ENCODE measurements around the gene BMAL1. TPM values are rescaled to one million over a fixed set of nuclear protein-coding genes. Genes with fewer than 3 reads are reported as not detected.
A peak's percentile ranks its signal among the peaks of the same experiment; 100 is the strongest.

BMAL1 gene
- total RNA-seq, 1 donor from 2014 or later: 18.8 TPM

DNA sequence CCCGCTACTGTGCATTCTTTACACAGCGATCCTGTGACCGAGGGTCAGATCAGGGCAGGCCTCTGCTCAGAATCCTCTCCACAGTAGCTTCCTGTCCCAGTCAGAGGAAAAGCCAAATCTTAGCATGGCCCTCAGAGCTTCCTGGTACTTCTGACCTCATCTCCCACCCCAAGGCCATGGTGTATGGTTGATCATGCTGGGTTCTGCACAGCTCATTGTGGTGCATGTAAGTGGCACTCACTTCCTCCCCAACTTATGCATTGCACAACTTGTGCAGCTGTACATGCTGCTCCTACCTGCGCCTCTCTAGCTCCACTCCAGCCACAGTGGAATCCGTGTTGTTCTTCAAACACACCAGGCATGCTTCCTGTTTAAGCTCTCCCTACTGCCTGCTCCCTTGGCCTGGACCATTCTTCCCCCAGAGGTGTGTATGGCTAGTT is 20.3 kb downstream of the BMAL1 start:
- no peaks in the 10 kb centered on the region for H3K36me3 ChIP-seq (ENCODE audit: control insufficient read depth in 3 of 3, insufficient read depth in 3 of 3, low read length in 3 of 3)
- no peaks in the 10 kb centered on the region for H3K27me3 ChIP-seq (ENCODE audit: control insufficient read depth in 3 of 3, insufficient read depth in 3 of 3, low read length in 3 of 3)
- H3K9ac ChIP-seq (ENCODE audit: low read depth in 1 of 3, low read length in 3 of 3): peak overlapping the region in 1 of 3 donors; percentile 50
- peaks cover 34 to 84% (median 64%) of the 10 kb centered on the region in 3 donors for H3K4me1 ChIP-seq (ENCODE audit: control insufficient read depth in 3 of 3, insufficient read depth in 3 of 3, low read length in 3 of 3)
- H3K27ac ChIP-seq (ENCODE audit: low read depth, low read length): no peak overlapping the region
- peak overlapping the region in 1 of 3 donors; percentile 22 for H3K4me3 ChIP-seq (ENCODE audit: low read length in 3 of 3)
- no peaks in the 10 kb centered on the region for H3K9me3 ChIP-seq (ENCODE audit: control insufficient read depth in 3 of 3, low read length in 3 of 3)

DNA sequence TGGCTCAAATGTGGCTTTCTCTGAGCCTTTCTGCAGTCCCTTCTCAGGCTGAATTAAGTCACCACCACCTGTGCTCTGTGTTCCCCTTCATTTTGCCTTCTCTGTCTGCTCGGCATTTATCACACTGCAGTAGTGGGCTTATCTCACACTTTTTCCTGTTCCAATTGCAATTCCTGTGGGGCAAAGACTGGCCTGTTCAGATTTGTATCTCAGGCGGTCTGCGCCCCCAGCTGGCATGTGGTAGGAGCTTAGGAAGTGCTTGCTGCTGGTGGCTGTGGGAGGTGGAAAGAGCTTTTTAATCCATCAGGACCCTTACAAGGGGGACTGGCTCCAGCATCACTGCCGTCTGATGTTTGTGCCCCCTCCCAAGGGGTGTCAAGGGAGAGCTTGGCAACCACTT is 21.2 kb downstream of the BMAL1 start:
- H3K4me3 ChIP-seq (ENCODE audit: low read length in 3 of 3): no peak overlapping the region
- no peaks in the 10 kb centered on the region for H3K36me3 ChIP-seq (ENCODE audit: control insufficient read depth in 3 of 3, insufficient read depth in 3 of 3, low read length in 3 of 3)
- no peak overlapping the region for H3K27ac ChIP-seq (ENCODE audit: low read depth, low read length)
- no peaks in the 10 kb centered on the region for H3K9me3 ChIP-seq (ENCODE audit: control insufficient read depth in 3 of 3, low read length in 3 of 3)
- H3K27me3 ChIP-seq (ENCODE audit: control insufficient read depth in 3 of 3, insufficient read depth in 3 of 3, low read length in 3 of 3): no peaks in the 10 kb centered on the region
- H3K4me1 ChIP-seq (ENCODE audit: control insufficient read depth in 3 of 3, insufficient read depth in 3 of 3, low read length in 3 of 3): peaks cover 34 to 80% (median 64%) of the 10 kb centered on the region in 3 donors
- H3K9ac ChIP-seq (ENCODE audit: low read depth in 1 of 3, low read length in 3 of 3): no peak overlapping the region

DNA sequence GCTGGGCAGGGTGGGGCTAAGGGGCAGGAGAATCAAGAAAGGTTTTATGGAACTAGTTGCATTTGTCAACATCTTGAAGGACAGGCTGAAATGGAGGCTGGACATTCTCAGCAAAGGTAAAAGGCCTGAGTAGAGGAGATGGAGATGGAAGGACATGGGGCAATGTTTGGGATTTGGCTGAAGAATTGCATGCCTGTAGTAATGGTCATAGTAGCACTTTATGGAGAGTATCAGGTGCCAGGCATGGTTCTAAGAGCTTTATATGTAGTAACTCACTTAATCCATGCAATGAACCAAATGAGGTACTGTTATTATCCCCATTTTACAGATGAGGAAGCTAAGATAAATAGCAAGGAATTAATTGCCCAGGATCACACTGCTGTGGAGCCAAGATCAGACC is 23.9 kb downstream of the BMAL1 start:
- H3K27me3 ChIP-seq (ENCODE audit: control insufficient read depth in 3 of 3, insufficient read depth in 3 of 3, low read length in 3 of 3): no peaks in the 10 kb centered on the region
- H3K4me1 ChIP-seq (ENCODE audit: control insufficient read depth in 3 of 3, insufficient read depth in 3 of 3, low read length in 3 of 3): peaks cover 52 to 86% (median 66%) of the 10 kb centered on the region in 3 donors
- H3K36me3 ChIP-seq (ENCODE audit: control insufficient read depth in 3 of 3, insufficient read depth in 3 of 3, low read length in 3 of 3): no peaks in the 10 kb centered on the region
- no peak overlapping the region for H3K27ac ChIP-seq (ENCODE audit: low read depth, low read length)
- no peaks in the 10 kb centered on the region for H3K9me3 ChIP-seq (ENCODE audit: control insufficient read depth in 3 of 3, low read length in 3 of 3)
- no peak overlapping the region for H3K9ac ChIP-seq (ENCODE audit: low read depth in 1 of 3, low read length in 3 of 3)
- no peak overlapping the region for H3K4me3 ChIP-seq (ENCODE audit: low read length in 3 of 3)

DNA sequence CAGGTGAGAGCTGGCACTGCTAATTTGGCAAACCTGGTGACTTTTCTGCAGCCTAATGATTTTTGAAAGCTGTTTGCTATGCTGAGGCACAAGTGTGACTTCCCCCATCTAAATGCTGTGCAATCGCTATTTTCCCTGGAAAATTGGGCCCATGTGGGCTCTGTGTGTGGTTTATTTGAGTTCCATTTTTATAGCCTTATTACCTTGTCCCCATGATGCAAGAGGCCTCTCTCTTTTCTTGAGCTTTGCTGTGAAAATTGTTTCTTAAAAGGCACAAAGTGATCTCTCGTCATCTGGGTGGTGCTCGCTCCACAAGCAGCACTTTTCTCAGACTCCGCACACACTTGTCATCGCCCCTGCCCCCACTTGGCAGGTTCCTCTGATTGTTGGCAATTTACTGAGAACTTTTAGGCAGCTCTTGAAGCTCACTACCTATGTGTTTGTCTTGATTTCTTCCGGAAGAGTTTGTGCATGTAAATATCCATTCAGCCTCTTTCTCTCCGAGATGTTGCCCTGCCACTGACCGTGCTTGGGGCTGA is 24.9 kb downstream of the BMAL1 start:
- no peaks in the 10 kb centered on the region for H3K27me3 ChIP-seq (ENCODE audit: control insufficient read depth in 3 of 3, insufficient read depth in 3 of 3, low read length in 3 of 3)
- no peaks in the 10 kb centered on the region for H3K36me3 ChIP-seq (ENCODE audit: control insufficient read depth in 3 of 3, insufficient read depth in 3 of 3, low read length in 3 of 3)
- no peak overlapping the region for H3K9ac ChIP-seq (ENCODE audit: low read depth in 1 of 3, low read length in 3 of 3)
- H3K4me3 ChIP-seq (ENCODE audit: low read length in 3 of 3): no peak overlapping the region
- H3K9me3 ChIP-seq (ENCODE audit: control insufficient read depth in 3 of 3, low read length in 3 of 3): no peaks in the 10 kb centered on the region
- H3K27ac ChIP-seq (ENCODE audit: low read depth, low read length): no peak overlapping the region
- H3K4me1 ChIP-seq (ENCODE audit: control insufficient read depth in 3 of 3, insufficient read depth in 3 of 3, low read length in 3 of 3): peaks cover 55 to 88% (median 66%) of the 10 kb centered on the region in 3 donors

DNA sequence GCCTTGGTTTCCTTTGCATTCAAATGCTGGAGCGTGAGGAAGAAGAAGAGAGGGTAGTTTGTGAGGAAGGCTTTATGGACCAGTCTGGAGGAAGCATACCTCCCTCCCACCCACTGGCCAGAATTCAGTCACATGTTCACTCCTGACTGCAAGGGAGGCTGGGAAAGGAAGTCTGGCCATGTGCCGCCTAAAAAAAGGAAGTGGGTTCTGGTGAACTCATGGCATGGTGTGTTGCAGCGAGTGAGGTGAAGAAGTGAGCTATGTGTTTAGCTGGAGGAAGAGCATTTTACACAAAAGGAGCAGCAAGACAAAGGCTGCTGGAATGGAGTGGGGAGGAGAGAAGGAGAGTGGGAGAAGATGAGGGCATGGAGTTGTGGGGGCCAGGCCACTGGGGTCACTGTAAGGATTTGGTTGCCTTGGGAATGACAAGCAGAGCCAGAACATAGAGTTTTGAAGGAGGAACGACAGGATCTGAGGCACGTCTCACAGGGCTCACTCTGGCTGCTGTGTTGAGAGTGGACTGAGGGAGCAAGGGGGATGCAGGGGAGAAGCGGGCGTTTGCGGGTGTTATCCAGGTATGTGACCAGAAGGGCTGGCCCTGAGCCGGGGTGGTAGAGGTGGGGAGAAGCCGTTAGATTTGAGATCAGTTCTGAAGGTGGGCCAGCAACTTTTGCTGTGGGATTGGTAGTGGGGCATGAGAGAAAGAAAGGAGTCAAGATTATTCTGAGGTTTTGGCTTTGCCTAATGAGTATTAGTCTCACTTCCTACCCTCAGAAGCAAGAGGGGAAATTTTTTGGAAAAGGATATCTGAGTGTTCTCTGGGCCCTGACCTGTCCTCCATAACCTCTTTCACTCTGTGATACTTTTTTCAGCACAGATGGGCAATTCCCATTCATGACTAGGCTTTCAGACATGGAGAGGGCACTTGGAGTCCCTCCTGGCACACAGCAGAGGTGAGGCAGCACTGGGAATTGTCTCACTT is 26.4 kb downstream of the BMAL1 start:
- Histone ChIP-seq H3K9me3 (ENCODE audit: control insufficient read depth in 3 of 3, low read length in 3 of 3) (no peaks in the 10 kb centered on the region), H3K27me3 (ENCODE audit: control insufficient read depth in 3 of 3, insufficient read depth in 3 of 3, low read length in 3 of 3) (no peaks in the 10 kb centered on the region), H3K9ac (ENCODE audit: low read depth in 1 of 3, low read length in 3 of 3) (peak overlapping the region in 2 of 3 donors; percentile 18 to 55), H3K4me1 (ENCODE audit: control insufficient read depth in 3 of 3, insufficient read depth in 3 of 3, low read length in 3 of 3) (peaks cover 47 to 86% (median 60%) of the 10 kb centered on the region in 3 donors), H3K36me3 (ENCODE audit: control insufficient read depth in 3 of 3, insufficient read depth in 3 of 3, low read length in 3 of 3) (no peaks in the 10 kb centered on the region), H3K4me3 (ENCODE audit: low read length in 3 of 3) (peak overlapping the region in 2 of 3 donors; percentile 15 to 55), H3K27ac (ENCODE audit: low read depth, low read length) (peak overlapping the region; percentile 92)

DNA sequence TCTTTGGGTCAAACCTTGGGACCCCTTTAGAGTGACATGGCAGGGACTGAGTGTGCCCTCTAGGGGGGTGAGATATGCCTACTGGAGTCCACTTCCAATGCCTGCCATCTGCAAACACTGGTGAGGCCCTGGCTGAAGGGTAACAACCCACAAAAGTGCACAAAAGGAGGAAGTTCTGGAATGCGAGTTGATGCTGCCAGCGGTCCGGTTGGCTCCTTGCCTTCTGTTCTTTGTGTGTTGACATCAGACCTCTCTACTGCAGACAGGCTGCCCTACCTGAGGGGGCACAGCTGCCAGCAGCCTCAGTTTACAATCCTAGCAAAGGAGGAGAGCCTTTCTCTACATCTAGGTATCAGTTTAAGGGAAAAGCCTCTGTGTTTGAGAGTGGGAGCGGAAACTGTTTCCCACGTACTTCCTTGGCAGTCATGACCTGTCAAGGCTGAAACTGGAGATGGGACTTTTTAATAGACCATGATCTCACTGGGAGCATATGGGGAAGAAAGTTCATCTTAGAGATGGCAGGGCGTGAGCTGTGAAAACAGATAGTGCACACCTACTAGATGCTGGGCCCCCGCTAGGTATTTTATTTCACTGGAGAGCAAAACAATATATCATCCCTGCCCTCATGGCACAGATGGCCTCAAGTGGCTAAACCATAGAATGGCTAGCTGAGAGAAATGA is 27.2 kb downstream of the BMAL1 start:
- Histone ChIP-seq H3K27me3 (ENCODE audit: control insufficient read depth in 3 of 3, insufficient read depth in 3 of 3, low read length in 3 of 3) (no peaks in the 10 kb centered on the region), H3K9me3 (ENCODE audit: control insufficient read depth in 3 of 3, low read length in 3 of 3) (no peaks in the 10 kb centered on the region), H3K27ac (ENCODE audit: low read depth, low read length) (peak overlapping the region; percentile 92), H3K4me3 (ENCODE audit: low read length in 3 of 3) (peak overlapping the region in 2 of 3 donors; percentile 15 to 55), H3K36me3 (ENCODE audit: control insufficient read depth in 3 of 3, insufficient read depth in 3 of 3, low read length in 3 of 3) (no peaks in the 10 kb centered on the region), H3K9ac (ENCODE audit: low read depth in 1 of 3, low read length in 3 of 3) (peak overlapping the region; percentile 52 to 68 (median 55)), H3K4me1 (ENCODE audit: control insufficient read depth in 3 of 3, insufficient read depth in 3 of 3, low read length in 3 of 3) (peaks cover 44 to 81% (median 54%) of the 10 kb centered on the region in 3 donors)

DNA sequence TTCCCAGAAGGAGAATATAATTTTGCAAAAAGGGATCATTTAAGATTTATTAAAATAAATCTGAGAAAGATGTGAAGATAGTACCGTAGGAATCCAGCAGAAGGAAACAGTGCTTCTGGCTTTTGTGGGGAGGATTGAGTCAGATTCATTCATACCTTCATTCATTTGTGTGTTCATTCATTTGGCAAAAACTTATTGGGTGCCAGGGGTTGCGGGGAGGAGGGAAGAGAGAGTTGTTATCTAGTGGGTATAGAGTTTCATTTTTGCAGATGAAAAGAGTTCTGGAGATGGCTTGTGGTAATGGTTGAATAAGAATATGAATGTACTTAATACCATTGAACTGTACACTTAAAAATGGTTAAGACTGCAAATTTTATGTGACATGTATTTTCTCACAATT is 31.1 kb downstream of the BMAL1 start:
- peaks cover 48 to 77% (median 48%) of the 10 kb centered on the region in 3 donors for H3K4me1 ChIP-seq (ENCODE audit: control insufficient read depth in 3 of 3, insufficient read depth in 3 of 3, low read length in 3 of 3)
- H3K27ac ChIP-seq (ENCODE audit: low read depth, low read length): no peak overlapping the region
- H3K27me3 ChIP-seq (ENCODE audit: control insufficient read depth in 3 of 3, insufficient read depth in 3 of 3, low read length in 3 of 3): no peaks in the 10 kb centered on the region
- H3K9me3 ChIP-seq (ENCODE audit: control insufficient read depth in 3 of 3, low read length in 3 of 3): no peaks in the 10 kb centered on the region
- H3K4me3 ChIP-seq (ENCODE audit: low read length in 3 of 3): no peak overlapping the region
- H3K36me3 ChIP-seq (ENCODE audit: control insufficient read depth in 3 of 3, insufficient read depth in 3 of 3, low read length in 3 of 3): peaks cover 0 to 5% (median 1%) of the 10 kb centered on the region in 3 donors
- no peak overlapping the region for H3K9ac ChIP-seq (ENCODE audit: low read depth in 1 of 3, low read length in 3 of 3)

DNA sequence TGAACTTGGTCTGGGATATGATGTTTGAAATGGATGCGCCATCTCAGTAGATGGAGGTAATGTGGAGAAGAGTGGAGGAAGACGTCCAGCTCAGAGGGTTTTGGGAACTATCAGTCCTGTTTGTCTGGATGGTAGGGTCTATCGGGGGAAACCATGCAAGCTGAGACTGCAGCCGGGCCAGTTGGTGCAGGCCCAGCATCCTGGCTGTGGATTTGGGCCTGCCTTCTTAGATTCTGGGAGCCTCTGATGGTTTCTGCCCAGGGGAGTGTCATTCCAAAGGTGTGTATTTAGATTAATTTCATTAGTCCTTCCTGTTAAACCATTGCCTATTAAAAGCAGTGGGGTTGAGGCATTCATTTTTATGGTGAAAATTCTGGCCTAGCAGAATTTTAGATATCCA is 31.6 kb downstream of the BMAL1 start:
- peaks cover 50 to 76% (median 53%) of the 10 kb centered on the region in 3 donors for H3K4me1 ChIP-seq (ENCODE audit: control insufficient read depth in 3 of 3, insufficient read depth in 3 of 3, low read length in 3 of 3)
- no peak overlapping the region for H3K27ac ChIP-seq (ENCODE audit: low read depth, low read length)
- H3K9ac ChIP-seq (ENCODE audit: low read depth in 1 of 3, low read length in 3 of 3): no peak overlapping the region
- H3K4me3 ChIP-seq (ENCODE audit: low read length in 3 of 3): no peak overlapping the region
- H3K27me3 ChIP-seq (ENCODE audit: control insufficient read depth in 3 of 3, insufficient read depth in 3 of 3, low read length in 3 of 3): no peaks in the 10 kb centered on the region
- peaks cover 0 to 5% (median 1%) of the 10 kb centered on the region in 3 donors for H3K36me3 ChIP-seq (ENCODE audit: control insufficient read depth in 3 of 3, insufficient read depth in 3 of 3, low read length in 3 of 3)
- H3K9me3 ChIP-seq (ENCODE audit: control insufficient read depth in 3 of 3, low read length in 3 of 3): no peaks in the 10 kb centered on the region

DNA sequence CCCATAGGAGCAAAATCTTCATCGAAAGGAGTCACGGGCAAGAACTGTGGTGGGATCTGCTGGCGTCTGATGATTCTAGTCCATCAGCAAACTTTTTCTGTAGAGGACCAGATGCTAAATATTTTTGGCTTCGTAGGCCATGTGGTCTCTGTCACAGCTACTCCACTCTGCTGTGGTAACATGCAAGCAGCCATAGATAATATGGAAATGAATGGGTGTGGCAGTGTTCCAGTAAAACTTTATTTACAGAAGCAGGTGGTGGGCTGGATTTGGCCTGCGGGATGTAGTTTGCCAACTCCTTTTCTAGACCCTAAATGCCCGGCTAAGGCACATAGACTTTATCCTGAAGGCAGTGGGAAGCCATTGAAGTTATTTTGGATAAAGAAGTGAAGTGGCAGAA is 32.9 kb downstream of the BMAL1 start:
- H3K36me3 ChIP-seq (ENCODE audit: control insufficient read depth in 3 of 3, insufficient read depth in 3 of 3, low read length in 3 of 3): peaks cover 0 to 5% (median 1%) of the 10 kb centered on the region in 3 donors
- no peak overlapping the region for H3K9ac ChIP-seq (ENCODE audit: low read depth in 1 of 3, low read length in 3 of 3)
- no peaks in the 10 kb centered on the region for H3K9me3 ChIP-seq (ENCODE audit: control insufficient read depth in 3 of 3, low read length in 3 of 3)
- H3K4me1 ChIP-seq (ENCODE audit: control insufficient read depth in 3 of 3, insufficient read depth in 3 of 3, low read length in 3 of 3): peaks cover 48 to 79% (median 52%) of the 10 kb centered on the region in 3 donors
- H3K27ac ChIP-seq (ENCODE audit: low read depth, low read length): no peak overlapping the region
- H3K4me3 ChIP-seq (ENCODE audit: low read length in 3 of 3): no peak overlapping the region
- no peaks in the 10 kb centered on the region for H3K27me3 ChIP-seq (ENCODE audit: control insufficient read depth in 3 of 3, insufficient read depth in 3 of 3, low read length in 3 of 3)

Measured in skeletal muscle tissue (tissue), 4 donors.